ENCODE data around the gene MBD3L2B.

MBD3L2B gene

GRCh38 chr19:6970443-6970842 is 50.8 kb downstream of the MBD3L2B start:
- DNase-seq (ENCODE audit: low spot score) = no peak

GRCh38 chr19:6970021-6970420 is 51.2 kb downstream of the MBD3L2B start:
- no peak for DNase-seq (ENCODE audit: low spot score)
- TF ChIP-seq CTCF (IDR thresholded peaks at IDR 0.05; ENCODE audit: extremely low read depth, missing control alignments) = no peak

More at GRCh38 chr19:6970443-6970842, 50.8 kb downstream of the MBD3L2B start:
- no peak for TF ChIP-seq CTCF (IDR thresholded peaks at IDR 0.05; ENCODE audit: extremely low read depth, missing control alignments)

GRCh38 chr19:6969490-6969889 is 51.7 kb downstream of the MBD3L2B start:
- no peak for TF ChIP-seq CTCF (IDR thresholded peaks at IDR 0.05; ENCODE audit: extremely low read depth, missing control alignments)
- no peak for DNase-seq (ENCODE audit: low spot score)

Measured in GM20000 (cell line).